Smooth muscle cell (in vitro differentiated cells): ENCODE data around the gene PPARD. TPM values are rescaled to one million over a fixed set of nuclear protein-coding genes. Genes with fewer than 3 reads are reported as not detected.
"Not testable (repeated sequence)": the region's sequence is repeated elsewhere in the genome, so short reads cannot be mapped to it uniquely, and the experiment has no call there.

Source experiments
- DNase-seq: peaks from one replicate; lab custom pipeline; 2025; ENCODE audit not compliant: unreplicated experiment; lab: John Stamatoyannopoulos, UW
- H2AFZ ChIP-seq: fragments of 200-600 bp; sonication (generic); 2 replicates; pipeline ENCODE4 v1.6.0; 2016; ENCODE audit warnings: antibody characterized with exemption, low read depth, mild to moderate bottlenecking
- H3F3A ChIP-seq: fragments of 200-600 bp; sonication (generic); 2 replicates; pipeline ENCODE4 v1.6.0; 2017; ENCODE audit warnings: antibody characterized with exemption, low read depth
- H3K27ac ChIP-seq: fragments of 200-600 bp; sonication (generic); 2 replicates; pipeline ENCODE4 v1.5.1; 2016; ENCODE audit warnings: low read depth, mild to moderate bottlenecking
- H3K27me3 ChIP-seq: fragments of 200-600 bp; sonication (generic); 2 replicates; pipeline ENCODE4 v1.6.1; 2016; ENCODE audit warnings: low read depth, mild to moderate bottlenecking
- H3K36me3 ChIP-seq: fragments of 200-600 bp; sonication (generic); 2 replicates; pipeline ENCODE4 v1.5.1; 2016; ENCODE audit warnings: low read depth
- H3K4me1 ChIP-seq: fragments of 200-600 bp; sonication (generic); 2 replicates; pipeline ENCODE4 v1.5.1; 2016; ENCODE audit warnings: low read depth
- H3K4me2 ChIP-seq: fragments of 200-600 bp; sonication (generic); 2 replicates; pipeline ENCODE4 v1.6.0; 2016; ENCODE audit warnings: mild to moderate bottlenecking
- H3K4me3 ChIP-seq: fragments of 200-600 bp; sonication (generic); 2 replicates; pipeline ENCODE4 v1.5.1; 2016; ENCODE audit warnings: mild to moderate bottlenecking
- H3K79me2 ChIP-seq: fragments of 200-600 bp; sonication (generic); 2 replicates; pipeline ENCODE4 v1.6.0; 2016; ENCODE audit warnings: low read depth, mild to moderate bottlenecking
- H3K9ac ChIP-seq: fragments of 200-600 bp; sonication (generic); 2 replicates; pipeline ENCODE4 v1.6.0; 2016; ENCODE audit warnings: low read depth
- H3K9me3 ChIP-seq: fragments of 200-600 bp; sonication (generic); replicated peaks from 2 replicates; pipeline ENCODE4 v1.5.1; 2016; ENCODE audit warnings: low read depth
- H4K20me1 ChIP-seq: fragments of 200-600 bp; sonication (generic); 2 replicates; pipeline ENCODE4 v1.6.0; 2016; ENCODE audit warnings: low read depth
- whole genome bisulfite sequencing: methylation state at CpG from one replicate; pipeline ENCODE4 v1.1.7; 2016; ENCODE audit warnings: low lambda C conversion rate; 5-methylcytosine and 5-hydroxymethylcytosine counted together
- polyA plus RNA-seq: library from polyadenylated mRNA; unstranded; fragments of >200 nt; fragmentation: Nextera tagmentation; extraction: Ambion mirVana; gene quantifications from 2 replicates; pipeline ENCODE4 v1.2.1, GENCODE V29; 2016
- total RNA-seq: library from RNA; depleted of rRNA; stranded (reverse); fragments of >200 nt; gene quantifications from 2 replicates; pipeline ENCODE4 v1.2.3, GENCODE V29; 2014
- TF ChIP-seq, protein P1 (sequence below): fragments of 200-600 bp; sonication (generic); IDR thresholded peaks from 2 replicates; pipeline ENCODE4 v1.5.1; 2017; ENCODE audit warnings: borderline replicate concordance, mild to moderate bottlenecking, antibody characterized with exemption; ENCODE audit not compliant: insufficient read depth, poor library complexity, severe bottlenecking

PPARD gene
- total and polyA plus RNA-seq, 2 experiments from 2014 or later = 8.2 to 31.1 TPM

DNA sequence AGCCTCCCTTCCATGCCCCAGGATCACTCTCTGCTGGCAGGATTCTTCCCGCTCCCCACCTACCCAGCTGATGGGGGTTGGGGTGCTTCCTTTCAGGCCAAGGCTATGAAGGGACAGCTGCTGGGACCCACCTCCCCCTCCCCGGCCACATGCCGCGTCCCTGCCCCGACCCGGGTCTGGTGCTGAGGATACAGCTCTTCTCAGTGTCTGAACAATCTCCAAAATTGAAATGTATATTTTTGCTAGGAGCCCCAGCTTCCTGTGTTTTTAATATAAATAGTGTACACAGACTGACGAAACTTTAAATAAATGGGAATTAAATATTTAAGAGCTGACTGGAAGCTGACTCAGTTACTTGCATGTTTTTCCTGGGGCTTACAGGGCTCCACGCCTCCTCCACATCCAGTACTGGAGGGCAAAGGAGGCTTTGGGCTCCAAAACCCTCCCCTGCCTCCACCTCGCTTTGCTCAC, 85.5 kb downstream of the PPARD start:
- Histone ChIP-seq H3F3A (no peaks in the 10 kb centered on the region), H3K9ac (no peak overlapping the region), H3K9me3 (no peaks in the 10 kb centered on the region), H4K20me1 (no peaks in the 10 kb centered on the region), H3K4me1 (peaks cover 20% of the 10 kb centered on the region), H3K36me3 (no peaks in the 10 kb centered on the region), H2AFZ (no peak overlapping the region), H3K27me3 (no peaks in the 10 kb centered on the region), H3K79me2 (no peaks in the 10 kb centered on the region), H3K4me2 (no peak overlapping the region), H3K27ac (no peak overlapping the region), H3K4me3 (no peak overlapping the region)
- TF ChIP-seq, protein P1, sequence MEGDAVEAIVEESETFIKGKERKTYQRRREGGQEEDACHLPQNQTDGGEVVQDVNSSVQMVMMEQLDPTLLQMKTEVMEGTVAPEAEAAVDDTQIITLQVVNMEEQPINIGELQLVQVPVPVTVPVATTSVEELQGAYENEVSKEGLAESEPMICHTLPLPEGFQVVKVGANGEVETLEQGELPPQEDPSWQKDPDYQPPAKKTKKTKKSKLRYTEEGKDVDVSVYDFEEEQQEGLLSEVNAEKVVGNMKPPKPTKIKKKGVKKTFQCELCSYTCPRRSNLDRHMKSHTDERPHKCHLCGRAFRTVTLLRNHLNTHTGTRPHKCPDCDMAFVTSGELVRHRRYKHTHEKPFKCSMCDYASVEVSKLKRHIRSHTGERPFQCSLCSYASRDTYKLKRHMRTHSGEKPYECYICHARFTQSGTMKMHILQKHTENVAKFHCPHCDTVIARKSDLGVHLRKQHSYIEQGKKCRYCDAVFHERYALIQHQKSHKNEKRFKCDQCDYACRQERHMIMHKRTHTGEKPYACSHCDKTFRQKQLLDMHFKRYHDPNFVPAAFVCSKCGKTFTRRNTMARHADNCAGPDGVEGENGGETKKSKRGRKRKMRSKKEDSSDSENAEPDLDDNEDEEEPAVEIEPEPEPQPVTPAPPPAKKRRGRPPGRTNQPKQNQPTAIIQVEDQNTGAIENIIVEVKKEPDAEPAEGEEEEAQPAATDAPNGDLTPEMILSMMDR = no peak
- WGBS = 71% methylated on average over 8 of the region's 9 CpGs
- no peak for DNase-seq

DNA sequence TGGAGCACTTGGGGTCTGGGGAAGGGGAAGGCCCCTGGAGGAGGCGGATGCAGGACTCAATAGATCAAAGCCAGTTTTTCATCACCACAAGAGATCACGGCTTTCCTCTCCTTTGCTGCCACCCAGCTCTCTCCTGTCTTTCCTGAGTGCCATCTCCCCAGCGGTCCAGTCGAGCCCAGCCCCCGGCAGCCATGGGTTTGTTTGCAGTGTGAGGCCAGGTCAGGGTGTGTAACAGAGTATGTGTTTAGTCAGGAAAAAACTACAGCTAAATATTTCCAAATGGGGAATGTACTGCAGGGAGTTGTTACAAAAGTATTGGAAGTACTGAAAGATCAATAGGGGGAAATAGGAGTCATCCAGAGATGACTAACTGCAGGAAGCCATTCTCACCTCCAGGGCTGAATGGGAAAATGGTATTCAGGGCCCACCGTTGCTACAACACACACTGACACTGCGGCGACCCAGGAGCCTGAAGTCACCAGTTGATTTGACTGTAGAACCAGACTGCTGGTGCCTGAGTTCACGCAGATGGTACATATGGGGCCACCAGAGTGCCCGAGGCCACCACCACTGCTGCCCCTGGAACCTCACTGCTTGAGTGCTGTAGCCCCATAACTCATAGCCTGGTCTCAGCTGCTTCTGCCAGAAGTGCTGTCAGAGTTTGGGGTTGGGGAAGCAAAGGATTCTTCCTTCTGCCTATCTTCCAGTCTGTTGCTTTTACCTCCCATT, 86.2 kb downstream of the PPARD start:
- Histone ChIP-seq H3K4me1 (peaks cover 20% of the 10 kb centered on the region), H4K20me1 (no peaks in the 10 kb centered on the region), H3F3A (no peaks in the 10 kb centered on the region), H3K27ac (no peak overlapping the region), H3K4me2 (no peak overlapping the region), H3K9ac (no peak overlapping the region), H3K4me3 (no peak overlapping the region), H3K36me3 (no peaks in the 10 kb centered on the region), H3K79me2 (no peaks in the 10 kb centered on the region), H2AFZ (no peak overlapping the region), H3K27me3 (no peaks in the 10 kb centered on the region), H3K9me3 (no peaks in the 10 kb centered on the region)
- TF ChIP-seq, protein P1 = no peak
- WGBS = 79% methylated on average over 10 of the region's 10 CpGs
- no peak for DNase-seq

- H3K4me1 ChIP-seq = peaks cover 20% of the 10 kb centered on the region
- H4K20me1 ChIP-seq = no peaks in the 10 kb centered on the region
- no peaks in the 10 kb centered on the region for H3K27me3 ChIP-seq
- no peaks in the 10 kb centered on the region for H3K79me2 ChIP-seq
- no peak overlapping the region for H3K9ac ChIP-seq
- no peak overlapping the region for H3K27ac ChIP-seq
- no peak overlapping the region for H3K4me3 ChIP-seq
- TF ChIP-seq, protein P1 = no peak
- no peak for DNase-seq
- 72% methylated on average over 2 of the region's 2 CpGs for WGBS
- no peaks in the 10 kb centered on the region for H3K36me3 ChIP-seq
- H3F3A ChIP-seq = no peaks in the 10 kb centered on the region
- H3K9me3 ChIP-seq = no peaks in the 10 kb centered on the region
- H2AFZ ChIP-seq = no peak overlapping the region
- H3K4me2 ChIP-seq = no peak overlapping the region
Measured at GRCh38 chr6:35429463-35429862, 87.1 kb downstream of the PPARD start.

GRCh38 chr6:35432291-35432690, 89.9 kb downstream of the PPARD start:
- Histone ChIP-seq H3K36me3 (no peaks in the 10 kb centered on the region), H3K9ac (no peak overlapping the region), H3K79me2 (no peaks in the 10 kb centered on the region), H3K4me1 (peaks cover 12% of the 10 kb centered on the region), H2AFZ (no peak overlapping the region), H3K27ac (no peak overlapping the region), H3K27me3 (no peaks in the 10 kb centered on the region), H3K4me2 (no peak overlapping the region), H3K9me3 (no peaks in the 10 kb centered on the region), H3K4me3 (no peak overlapping the region), H3F3A (no peaks in the 10 kb centered on the region), H4K20me1 (no peaks in the 10 kb centered on the region)
- 93% methylated on average over 4 of the region's 4 CpGs for WGBS
- TF ChIP-seq, protein P1 = no peak
- no peak for DNase-seq

DNA sequence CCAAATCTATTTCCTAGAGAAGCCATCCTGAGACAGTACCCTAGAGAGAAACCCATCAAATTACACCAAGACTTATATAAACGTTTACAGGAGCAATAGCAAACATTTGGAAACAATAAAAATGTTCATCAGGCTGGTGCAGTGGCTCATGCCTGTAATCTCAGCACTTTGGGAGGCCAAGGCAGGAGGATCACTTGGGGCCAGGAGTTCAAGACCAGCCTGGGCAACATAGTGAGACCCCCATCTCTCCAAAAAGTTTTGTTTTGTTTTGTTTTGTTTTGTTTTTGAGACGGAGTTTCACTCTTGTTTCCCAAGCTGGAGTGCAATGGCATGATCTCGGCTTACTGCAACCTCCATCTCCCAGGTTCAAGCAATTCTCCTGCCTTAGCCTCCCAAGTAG, 90.3 kb downstream of the PPARD start:
- not testable (repeated sequence) for DNase-seq, H3K4me1 ChIP-seq, H3K79me2 ChIP-seq, H4K20me1 ChIP-seq, H3K9ac ChIP-seq, H3K27me3 ChIP-seq, H3K36me3 ChIP-seq, H3F3A ChIP-seq, H3K27ac ChIP-seq, H3K4me3 ChIP-seq, H3K4me2 ChIP-seq, H3K9me3 ChIP-seq, H2AFZ ChIP-seq
- WGBS = 86% methylated on average over 3 of the region's 3 CpGs
